IMR-90 (cell line): Measurements from ENCODE around the gene BPIFB1. TPM values are rescaled to one million over a fixed set of nuclear protein-coding genes. Genes with fewer than 3 reads are reported as not detected.

Experiments
- ATAC-seq: fragments of 200-7000 bp; cut with Tn5 transposase; 2 replicates; pipeline ENCODE4 v1.9.1; 2020; ENCODE audit warnings: low read depth, mild to moderate bottlenecking, moderate library complexity
- BruUV-seq: library from RNA; stranded (reverse); fragments of 400-500 nt; replicated peaks from 2 replicates; lab custom pipeline; 2021; lab: Mats Ljungman, UMichigan
- CTCF ChIA-PET: fragments of 300-600 bp; formaldehyde crosslinking; extraction: SDS; loops from one replicate; lab custom pipeline; 2021; ENCODE audit warnings: antibody characterized with exemption; lab: Yijun Ruan, JAX
- POLR2A ChIA-PET: fragments of 300-600 bp; sonication (Branson Sonifier 250); formaldehyde crosslinking; loops from one replicate; lab custom pipeline; 2022; ENCODE audit warnings: antibody characterized with exemption; ENCODE audit not compliant: unreplicated experiment; lab: Charles Lee
- DNase-seq: peaks from one replicate; pipeline ENCODE4 v3.0.0; 2013
- H2AFZ ChIP-seq: replicated peaks from 2 replicates; pipeline ENCODE3; 2013; ENCODE audit warnings: low read length, mild to moderate bottlenecking; ENCODE audit not compliant: poor library complexity
- H2AK5ac ChIP-seq: 2 replicates; pipeline ENCODE4 v1.6.1; 2013; ENCODE audit warnings: low read depth, low read length, inconsistent platforms
- H2AK9ac ChIP-seq: replicated peaks from 2 replicates; pipeline ENCODE3; 2013; ENCODE audit warnings: mild to moderate bottlenecking, low read depth, low read length, moderate library complexity; ENCODE audit not compliant: poor library complexity
- H2BK120ac ChIP-seq: 2 replicates; pipeline ENCODE4 v1.6.1; 2013; ENCODE audit warnings: low read depth, low read length, inconsistent platforms
- H2BK15ac ChIP-seq: 3 replicates; pipeline ENCODE4 v1.6.1; 2013; ENCODE audit warnings: low read depth, low read length, inconsistent platforms
- H2BK20ac ChIP-seq: 2 replicates; pipeline ENCODE4 v1.6.1; 2013; ENCODE audit warnings: low read depth, mild to moderate bottlenecking, inconsistent platforms, low read length, moderate library complexity
- H2BK5ac ChIP-seq: 2 replicates; pipeline ENCODE4 v1.6.1; 2013; ENCODE audit warnings: mild to moderate bottlenecking, low read depth, low read length, inconsistent platforms; ENCODE audit not compliant: poor library complexity, severe bottlenecking
- H3K14ac ChIP-seq: replicated peaks from 2 replicates; pipeline ENCODE4 v1.6.1; 2013; ENCODE audit warnings: low read depth, low read length, inconsistent platforms
- H3K18ac ChIP-seq: 2 replicates; pipeline ENCODE4 v1.6.1; 2013; ENCODE audit warnings: low read depth, low read length, control low read depth
- H3K23ac ChIP-seq: 2 replicates; pipeline ENCODE4 v1.6.1; 2013; ENCODE audit warnings: low read depth, low read length, inconsistent platforms
- H3K27ac ChIP-seq: 2 replicates; pipeline ENCODE4 v1.5.1; 2013; ENCODE audit warnings: mild to moderate bottlenecking, control low read depth, low read length; ENCODE audit not compliant: insufficient read depth
- H3K27me3 ChIP-seq: 2 replicates; pipeline ENCODE4 v1.6.1; 2013; ENCODE audit warnings: low read length; ENCODE audit not compliant: control insufficient read depth, insufficient read depth
- H3K36me3 ChIP-seq: 2 replicates; pipeline ENCODE4 v1.6.1; 2013; ENCODE audit warnings: low read length, mixed read lengths; ENCODE audit not compliant: control insufficient read depth, insufficient read depth
- H3K4ac ChIP-seq: 2 replicates; pipeline ENCODE4 v1.6.1; 2013; ENCODE audit warnings: low read depth, low read length, inconsistent platforms
- H3K4me1 ChIP-seq: 2 replicates; pipeline ENCODE4 v1.6.1; 2013; ENCODE audit warnings: low read length, mixed read lengths; ENCODE audit not compliant: control insufficient read depth, insufficient read depth
- H3K4me2 ChIP-seq: 2 replicates; pipeline ENCODE4 v1.6.1; 2013; ENCODE audit warnings: low read depth, mild to moderate bottlenecking, control low read depth, low read length, moderate library complexity
- H3K4me3 ChIP-seq: 2 replicates; pipeline ENCODE4 v1.5.1; 2013; ENCODE audit warnings: low read depth, mild to moderate bottlenecking, control low read depth, low read length, moderate library complexity; ENCODE audit not compliant: insufficient read depth
- H3K56ac ChIP-seq: 2 replicates; pipeline ENCODE4 v1.6.1; 2013; ENCODE audit warnings: low read length, inconsistent platforms; ENCODE audit not compliant: insufficient read depth; ENCODE audit errors: extremely low read depth
- H3K79me1 ChIP-seq, 2 experiments: 2 replicates each; pipeline ENCODE4 v1.6.1; 2013; ENCODE audit warnings: low read length in 2 of 2, inconsistent platforms in 1 of 2, low read depth in 1 of 2
- H3K9ac ChIP-seq: 2 replicates; pipeline ENCODE4 v1.6.1; 2013; ENCODE audit warnings: low read depth, low read length, control low read depth
- H3K9me1 ChIP-seq: 2 replicates; pipeline ENCODE4 v1.6.1; 2013; ENCODE audit warnings: low read length, inconsistent platforms; ENCODE audit not compliant: insufficient read depth
- H3K9me3 ChIP-seq: 2 replicates; pipeline ENCODE4 v1.6.1; 2013; ENCODE audit warnings: low read length; ENCODE audit not compliant: control insufficient read depth, insufficient read depth
- H4K20me1 ChIP-seq: 2 replicates; pipeline ENCODE4 v1.6.1; 2013; ENCODE audit warnings: low read length, inconsistent platforms; ENCODE audit not compliant: insufficient read depth
- H4K5ac ChIP-seq: 2 replicates; pipeline ENCODE4 v1.6.1; 2013; ENCODE audit warnings: mild to moderate bottlenecking, low read depth, low read length, control low read depth
- H4K8ac ChIP-seq, 2 experiments: 2 replicates each; pipeline ENCODE4 v1.6.1; 2013; ENCODE audit warnings: low read depth in 2 of 2, low read length in 2 of 2, control low read depth in 1 of 2, inconsistent platforms in 1 of 2
- H4K91ac ChIP-seq: 2 replicates; pipeline ENCODE4 v1.6.1; 2013; ENCODE audit warnings: low read depth, low read length, inconsistent platforms; ENCODE audit not compliant: insufficient read depth
- BHLHE40 ChIP-seq: fragments of 150-350 bp; IDR thresholded peaks from 2 replicates; pipeline ENCODE4 v1.6.1; 2016; ENCODE audit warnings: mild to moderate bottlenecking, low read depth, low read length
- CHD1 ChIP-seq: IDR thresholded peaks from 2 replicates; pipeline ENCODE4 v1.6.1; 2012; ENCODE audit warnings: low read depth, low read length, improper control_type of control experiment
- CTCF ChIP-seq: conservative IDR thresholded peaks from 2 replicates; pipeline ENCODE4 v1.5.1; 2012; ENCODE audit warnings: mild to moderate bottlenecking, low read depth, low read length, improper control_type of control experiment
- ELK1 ChIP-seq: fragments of 150-350 bp; IDR thresholded peaks from 2 replicates; pipeline ENCODE4 v1.6.1; 2016; ENCODE audit warnings: low read depth, mild to moderate bottlenecking, low read length, moderate library complexity, borderline replicate concordance
- FOS ChIP-seq: fragments of 150-350 bp; IDR thresholded peaks from 2 replicates; pipeline ENCODE4 v1.6.1; 2016; ENCODE audit warnings: low read depth, low read length
- MAFK ChIP-seq: IDR thresholded peaks from 2 replicates; pipeline ENCODE4 v1.6.1; 2012; ENCODE audit warnings: low read depth, low read length, improper control_type of control experiment
- MAZ ChIP-seq: IDR thresholded peaks from 2 replicates; pipeline ENCODE4 v1.6.1; 2012; ENCODE audit warnings: low read depth, mild to moderate bottlenecking, low read length, improper control_type of control experiment, moderate library complexity, borderline replicate concordance
- MXI1 ChIP-seq: IDR thresholded peaks from 2 replicates; pipeline ENCODE4 v1.6.1; 2012; ENCODE audit warnings: low read depth, mild to moderate bottlenecking, low read length, moderate library complexity, borderline replicate concordance
- POLR2A ChIP-seq: IDR thresholded peaks from 2 replicates; pipeline ENCODE4 v1.6.1; 2012; ENCODE audit warnings: mild to moderate bottlenecking, low read depth, low read length
- RAD21 ChIP-seq: IDR thresholded peaks from 2 replicates; pipeline ENCODE4 v1.6.1; 2012; ENCODE audit warnings: low read length, improper control_type of control experiment
- RFX5 ChIP-seq: IDR thresholded peaks from 2 replicates; pipeline ENCODE4 v1.8.0; 2012; ENCODE audit warnings: low read depth, mild to moderate bottlenecking, low read length, moderate library complexity
- SMC3 ChIP-seq: fragments of 150-350 bp; IDR thresholded peaks from 2 replicates; pipeline ENCODE4 v1.6.1; 2016; ENCODE audit warnings: low read depth, mild to moderate bottlenecking, antibody characterized with exemption, low read length, moderate library complexity
- USF2 ChIP-seq: fragments of 150-350 bp; IDR thresholded peaks from 2 replicates; pipeline ENCODE4 v1.6.1; 2017; ENCODE audit warnings: mild to moderate bottlenecking, antibody characterized with exemption, low read length, low read depth
- WGBS, 2 experiments: methylation state at CpG; one replicate each; pipeline versions ENCODE4 v1.1.5 to v1.1.7; 2013; ENCODE audit warnings: missing lambda C conversion rate in 2 of 2; ENCODE audit not compliant: insufficient read length in 1 of 2; ENCODE audit errors: extremely low coverage in 2 of 2; 5-methylcytosine and 5-hydroxymethylcytosine counted together
- dilution Hi-C: fragments of 300-500 bp; cut with HindIII; formaldehyde crosslinking; loops from one replicate; pipeline ENCODE4 v1.14.3; 2018; ENCODE audit warnings: low sequenced_read_pairs; ENCODE audit not compliant: unreplicated experiment
- in situ Hi-C: fragments of 300-500 bp; cut with MboI; formaldehyde crosslinking; loops from 3 replicates; pipeline ENCODE4 v1.14.3; 2019; ENCODE audit warnings: low sequenced_read_pairs, inconsistent platforms, mixed read lengths
- intact Hi-C: fragments of 100-400 bp; cut with micrococcal nuclease; formaldehyde crosslinking; loops from 2 replicates; pipeline ENCODE4 v1.10.0; 2022
- polyA plus RNA-seq, 3 experiments: library from polyadenylated mRNA; depleted of rRNA; stranded (reverse); fragments of >200 nt; gene quantifications; 2 replicates each; pipeline ENCODE4 v1.2.3, GENCODE V29; 2012; ENCODE audit warnings: low replicate concordance in 1 of 3
- total RNA-seq: library from RNA; depleted of rRNA; stranded (reverse); fragments of >200 nt; gene quantifications from 2 replicates; pipeline ENCODE4 v1.2.3, GENCODE V29; 2012

BPIFB1 gene
- total and polyA plus RNA-seq, 2 of the 4 experiments (the other 2 are of a cell fraction), result not detected

DNA sequence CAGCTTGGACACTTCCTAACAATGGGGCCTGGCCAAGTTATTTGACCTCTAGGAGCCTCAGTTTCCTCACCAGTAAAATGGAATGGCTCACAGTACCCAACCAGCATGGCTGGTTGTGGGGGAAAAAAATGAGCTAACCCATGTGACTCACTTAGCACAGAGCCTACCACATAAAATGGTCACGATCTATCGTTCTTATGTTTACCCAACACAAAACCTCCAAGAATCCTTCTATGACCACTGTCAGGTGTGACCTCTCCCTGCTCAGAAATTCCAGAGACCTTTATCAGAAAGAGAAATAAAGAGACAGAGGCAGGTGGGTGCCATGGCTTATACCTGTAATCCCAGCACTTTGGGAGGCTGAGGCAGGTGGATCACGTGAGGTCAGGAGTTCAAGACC, 39.4 kb downstream of the BPIFB1 start:
- Histone ChIP-seq H3K18ac (no peak overlapping the region), H2BK20ac (no peak overlapping the region), H3K79me1 (no peaks in the 10 kb centered on the region), H2BK15ac (no peak overlapping the region), H3K9ac (no peak overlapping the region), H4K91ac (no peak overlapping the region), H3K36me3 (no peaks in the 10 kb centered on the region), H2AFZ (no peak overlapping the region), H3K14ac (no peak overlapping the region), H3K4me3 (no peak overlapping the region), H3K27ac (no peak overlapping the region), H3K4ac (no peak overlapping the region), H3K23ac (no peak overlapping the region), H4K8ac (no peak overlapping the region), H3K27me3 (peaks cover 53% of the 10 kb centered on the region), H4K5ac (no peak overlapping the region), H3K56ac (no peak overlapping the region), H4K20me1 (no peaks in the 10 kb centered on the region), H3K4me1 (no peaks in the 10 kb centered on the region), H3K9me1 (no peaks in the 10 kb centered on the region), H3K4me2 (no peak overlapping the region), H2AK5ac (no peak overlapping the region), H2BK5ac (no peak overlapping the region), H2AK9ac (no peak overlapping the region), H2BK120ac (no peak overlapping the region), H3K9me3 (no peaks in the 10 kb centered on the region)
- DNase-seq (no peak), ATAC-seq (no peak)
- in situ Hi-C loops (no loop called here), intact Hi-C loops (no loop called here), dilution Hi-C loops (no loop called here)
- TF ChIP-seq MXI1, result no peak
- TF ChIP-seq MAZ, result no peak
- no peak for TF ChIP-seq USF2
- TF ChIP-seq RAD21, result no peak
- TF ChIP-seq RFX5, result no peak
- no peak for TF ChIP-seq MAFK
- no peak for TF ChIP-seq BHLHE40
- TF ChIP-seq POLR2A, result no peak
- TF ChIP-seq FOS, result no peak
- TF ChIP-seq ELK1, result no peak
- TF ChIP-seq CHD1, result no peak
- no peak for TF ChIP-seq SMC3
- no peak for TF ChIP-seq CTCF
- no CpG with 5 or more reads among the region's 3 CpGs for WGBS, 2 experiments
- POLR2A ChIA-PET, result no interaction called here
- CTCF ChIA-PET, result no interaction called here
- no TSS peak for BruUV-seq
